Natural killer cell (primary cell): ENCODE data around the gene MYOM1. TPM values are rescaled to one million over a fixed set of nuclear protein-coding genes. Genes with fewer than 3 reads are reported as not detected.

Source experiments
- ATAC-seq, 3 donors: fragments of 150-1000 bp in 2 of 3; fragments of 200-7000 bp in 1 of 3; cut with Tn5 transposase; 1 replicate in 1 of 3; 2 replicates in 2 of 3; pipeline ENCODE4 v1.10.0; 2021; ENCODE audit warnings: mild to moderate bottlenecking in 2 of 3, moderate library complexity in 2 of 3
- DNase-seq, 2 donors: peaks; one replicate each; pipeline versions ENCODE4 v3.0.0 to v3.0.0-alpha.2; 2013 to 2021; ENCODE audit warnings: mixed read lengths in 1 of 2
- H3K27ac ChIP-seq: one replicate; pipeline ENCODE4 v1.5.1; 2013; ENCODE audit warnings: mild to moderate bottlenecking, low read length
- H3K27me3 ChIP-seq: one replicate; pipeline ENCODE4 v1.6.1; 2013; ENCODE audit warnings: low read length; ENCODE audit not compliant: control insufficient read depth, insufficient read depth
- H3K36me3 ChIP-seq: one replicate; pipeline ENCODE4 v1.6.1; 2013; ENCODE audit warnings: low read length; ENCODE audit not compliant: control insufficient read depth, insufficient read depth
- H3K4me1 ChIP-seq: one replicate; pipeline ENCODE4 v1.6.1; 2013; ENCODE audit warnings: low read length; ENCODE audit not compliant: control insufficient read depth, insufficient read depth
- H3K4me3 ChIP-seq: one replicate; pipeline ENCODE4 v1.5.1; 2013; ENCODE audit warnings: low read length
- H3K9me3 ChIP-seq: one replicate; pipeline ENCODE4 v1.6.1; 2013; ENCODE audit warnings: low read length; ENCODE audit not compliant: control insufficient read depth, insufficient read depth
- H3K27ac Mint-ChIP-seq, 2 donors: one replicate each; pipeline ENCODE4 v1.8.0; 2022; ENCODE audit warnings: mild to moderate bottlenecking in 2 of 2, mixed read lengths in 2 of 2, moderate library complexity in 1 of 2
- H3K27me3 Mint-ChIP-seq, 2 donors: one replicate each; pipeline ENCODE4 v1.8.0; 2022; ENCODE audit warnings: low read depth in 2 of 2, mixed read lengths in 2 of 2
- H3K36me3 Mint-ChIP-seq: one replicate; pipeline ENCODE4 v1.8.0; 2022; ENCODE audit warnings: mixed read lengths
- H3K4me1 Mint-ChIP-seq, 2 donors: one replicate each; pipeline ENCODE4 v1.8.0; 2022; ENCODE audit warnings: mixed read lengths in 2 of 2
- H3K4me3 Mint-ChIP-seq: one replicate; pipeline ENCODE4 v1.8.0; 2022; ENCODE audit warnings: mild to moderate bottlenecking, moderate library complexity, mixed read lengths
- H3K9me3 Mint-ChIP-seq, 2 donors: one replicate each; pipeline ENCODE4 v1.8.0; 2022; ENCODE audit warnings: mixed read lengths in 2 of 2
- WGBS: methylation state at CpG from one replicate; pipeline ENCODE4 v1.1.7; 2013; ENCODE audit warnings: missing lambda C conversion rate; ENCODE audit not compliant: insufficient coverage; 5-methylcytosine and 5-hydroxymethylcytosine counted together
- intact Hi-C: fragments of 100-400 bp; cut with micrococcal nuclease; formaldehyde crosslinking; loops from one replicate; pipeline ENCODE4 v1.14.2; 2022
- total RNA-seq, 4 donors: library from RNA; stranded (reverse); fragments of 120-200 nt in 1 of 4; gene quantifications; one replicate each; pipeline versions ENCODE4 v1.2.3 to v1.2.4, GENCODE V29; 2013 to 2022
- TF ChIP-seq, protein P1 (sequence below): fragments of 200-600 bp; IDR thresholded peaks from one replicate; pipeline ENCODE4 v1.8.0; 2022; ENCODE audit warnings: antibody characterized with exemption

Gene MYOM1
- total RNA-seq, 3 donors from 2014 or later (not counting 1 experiment from before 2014, with no cell fraction given), result 1.7 to 5.8 (median 3.0) TPM

DNA sequence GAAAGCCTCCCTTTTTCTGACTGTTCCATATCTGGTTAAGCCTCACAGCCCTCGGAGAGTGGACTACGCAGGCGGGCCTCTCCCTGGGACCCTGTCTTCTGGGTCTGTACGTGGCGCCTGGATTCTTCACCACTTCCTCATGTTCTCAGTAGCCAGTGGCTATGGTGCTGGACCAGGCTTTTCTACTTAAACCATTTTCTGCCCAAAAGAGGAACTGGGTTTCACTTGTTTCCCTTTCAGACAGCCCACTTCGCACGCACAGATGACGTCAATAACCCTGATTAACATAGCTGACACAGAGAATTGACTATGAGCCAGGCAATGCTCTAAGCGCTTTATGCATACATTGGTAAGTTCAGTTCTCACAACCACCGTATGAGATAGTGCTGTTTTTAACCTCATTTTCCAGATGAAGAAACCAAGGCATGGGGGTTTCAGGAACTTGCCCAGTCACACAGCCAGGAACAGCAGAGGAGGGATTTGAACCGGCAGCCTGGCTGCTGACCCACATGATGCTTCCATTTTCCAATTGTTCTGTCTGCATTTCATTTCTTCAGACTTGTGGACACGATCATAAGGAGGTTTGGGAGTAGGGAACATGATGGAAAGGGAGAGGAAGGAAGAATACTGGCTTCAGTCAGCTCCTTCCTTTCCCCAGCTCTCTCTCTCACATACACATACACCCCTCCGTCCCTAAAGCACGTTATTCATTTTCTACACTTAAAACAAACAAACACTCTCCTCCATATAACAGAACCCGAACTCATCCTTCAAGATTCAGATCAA is 41.7 kb downstream of the MYOM1 start:
- Mint-ChIP-seq H3K36me3 (no peaks in the 10 kb centered on the region), H3K4me3 (peak overlapping the region; percentile 22), H3K27me3 (no peaks in the 10 kb centered on the region), H3K9me3 (no peaks in the 10 kb centered on the region), H3K27ac (peak overlapping the region; percentile 50 to 86), H3K4me1 (peaks cover 0 to 7% of the 10 kb centered on the region in 2 donors)
- H3K27me3 ChIP-seq, result no peaks in the 10 kb centered on the region
- DNase-seq, result peak; percentile 34 to 45
- peak; percentile 88 to 94 (median 93) for ATAC-seq
- no peaks in the 10 kb centered on the region for H3K9me3 ChIP-seq
- TF ChIP-seq, protein P1, sequence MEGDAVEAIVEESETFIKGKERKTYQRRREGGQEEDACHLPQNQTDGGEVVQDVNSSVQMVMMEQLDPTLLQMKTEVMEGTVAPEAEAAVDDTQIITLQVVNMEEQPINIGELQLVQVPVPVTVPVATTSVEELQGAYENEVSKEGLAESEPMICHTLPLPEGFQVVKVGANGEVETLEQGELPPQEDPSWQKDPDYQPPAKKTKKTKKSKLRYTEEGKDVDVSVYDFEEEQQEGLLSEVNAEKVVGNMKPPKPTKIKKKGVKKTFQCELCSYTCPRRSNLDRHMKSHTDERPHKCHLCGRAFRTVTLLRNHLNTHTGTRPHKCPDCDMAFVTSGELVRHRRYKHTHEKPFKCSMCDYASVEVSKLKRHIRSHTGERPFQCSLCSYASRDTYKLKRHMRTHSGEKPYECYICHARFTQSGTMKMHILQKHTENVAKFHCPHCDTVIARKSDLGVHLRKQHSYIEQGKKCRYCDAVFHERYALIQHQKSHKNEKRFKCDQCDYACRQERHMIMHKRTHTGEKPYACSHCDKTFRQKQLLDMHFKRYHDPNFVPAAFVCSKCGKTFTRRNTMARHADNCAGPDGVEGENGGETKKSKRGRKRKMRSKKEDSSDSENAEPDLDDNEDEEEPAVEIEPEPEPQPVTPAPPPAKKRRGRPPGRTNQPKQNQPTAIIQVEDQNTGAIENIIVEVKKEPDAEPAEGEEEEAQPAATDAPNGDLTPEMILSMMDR, result no peak
- H3K4me3 ChIP-seq, result no peak overlapping the region
- WGBS, result 39% methylated on average over 14 of the region's 15 CpGs
- intact Hi-C loops, result no loop called here
- H3K36me3 ChIP-seq, result no peaks in the 10 kb centered on the region
- peak overlapping the region; percentile 55 for H3K27ac ChIP-seq
- H3K4me1 ChIP-seq, result peaks cover 7% of the 10 kb centered on the region

DNA sequence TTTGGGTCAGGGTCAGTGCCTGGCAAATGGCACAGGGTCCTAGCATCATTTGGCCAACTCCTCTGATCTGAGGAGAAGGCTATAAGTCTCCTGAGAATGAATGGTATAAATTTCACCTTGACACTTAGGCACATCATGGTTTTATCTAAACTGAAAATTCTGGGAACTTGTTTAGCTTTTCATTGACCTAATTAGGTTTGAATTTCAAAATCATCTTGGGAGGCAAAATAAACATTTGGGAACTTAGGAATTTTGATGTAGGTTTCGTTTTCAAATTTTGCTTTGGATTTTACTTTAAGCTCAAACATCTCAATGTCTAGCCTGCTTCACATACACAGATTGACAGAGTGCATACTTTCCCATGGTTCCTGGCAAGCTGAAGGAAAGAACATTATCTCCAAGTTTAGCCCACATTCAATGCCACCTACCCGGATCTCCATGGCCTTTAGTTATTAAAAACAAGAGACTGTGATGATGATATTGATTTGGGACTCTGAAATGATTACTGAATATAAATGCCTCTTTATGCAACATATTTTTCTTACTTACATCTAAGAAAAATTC is 44.5 kb downstream of the MYOM1 start:
- peaks cover 0 to 7% of the 10 kb centered on the region in 2 donors for H3K4me1 Mint-ChIP-seq
- 67% methylated on average over 1 of the region's 2 CpGs for WGBS
- Histone ChIP-seq H3K4me1 (peaks cover 7% of the 10 kb centered on the region), H3K9me3 (no peaks in the 10 kb centered on the region), H3K27ac (no peak overlapping the region), H3K4me3 (no peak overlapping the region), H3K36me3 (no peaks in the 10 kb centered on the region), H3K27me3 (no peaks in the 10 kb centered on the region)
- no peaks in the 10 kb centered on the region for H3K27me3 Mint-ChIP-seq
- ATAC-seq, result no peak
- TF ChIP-seq, protein P1, result no peak
- DNase-seq, result no peak
- intact Hi-C loops, result no loop called here
- no peaks in the 10 kb centered on the region for H3K9me3 Mint-ChIP-seq
- no peaks in the 10 kb centered on the region for H3K36me3 Mint-ChIP-seq
- no peak overlapping the region for H3K4me3 Mint-ChIP-seq
- no peak overlapping the region for H3K27ac Mint-ChIP-seq

DNA sequence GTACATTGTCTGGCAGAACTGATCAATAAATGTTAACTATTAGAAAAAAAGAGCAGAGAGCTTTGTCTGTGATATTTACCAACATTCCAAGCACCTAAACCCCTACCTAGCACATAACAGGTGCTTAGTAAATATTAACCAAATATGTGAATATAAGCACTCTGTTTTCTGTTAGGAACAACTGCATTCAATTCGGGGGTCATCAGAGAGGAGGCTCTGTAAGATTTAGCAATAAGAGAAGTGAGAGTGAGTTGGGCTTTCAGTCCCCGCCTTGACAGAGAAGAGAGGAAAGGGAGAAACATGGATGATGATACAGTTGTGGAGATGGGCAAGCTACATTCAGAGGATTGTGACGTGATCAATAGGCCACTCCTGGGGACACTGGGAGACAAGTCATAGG is 47.7 kb downstream of the MYOM1 start:
- no peak overlapping the region for H3K4me3 ChIP-seq
- no peak for DNase-seq
- Mint-ChIP-seq H3K9me3 (no peaks in the 10 kb centered on the region), H3K27ac (no peak overlapping the region), H3K4me3 (no peak overlapping the region), H3K36me3 (peaks cover 7% of the 10 kb centered on the region), H3K27me3 (no peaks in the 10 kb centered on the region), H3K4me1 (no peaks in the 10 kb centered on the region)
- H3K4me1 ChIP-seq, result no peaks in the 10 kb centered on the region
- no peaks in the 10 kb centered on the region for H3K27me3 ChIP-seq
- H3K36me3 ChIP-seq, result no peaks in the 10 kb centered on the region
- TF ChIP-seq, protein P1, result no peak
- no peaks in the 10 kb centered on the region for H3K9me3 ChIP-seq
- no peak for ATAC-seq
- intact Hi-C loops, result no loop called here
- no peak overlapping the region for H3K27ac ChIP-seq
- WGBS, result 47% methylated on average over 3 of the region's 3 CpGs
